DMS 273 treated with DMSO at 0.1 percent for 48 hours (cell line): ENCODE measurements around the gene SF3B4.
"Not testable (repeated sequence)": the region's sequence is repeated elsewhere in the genome, so short reads cannot be mapped to it uniquely, and the experiment has no call there.

ENCODE experiments used
- DNase-seq: peaks from one replicate; lab custom pipeline; 2025; lab: John Stamatoyannopoulos, UW

Gene SF3B4

GRCh38 chr1:149927563-149928400 lies at the start of gene SF3B4:
TSS of gene SF3B4 (minus strand) at chr1:149927803. CDS start at chr1:149927759, 44 bp downstream.
- peak; percentile 88 for DNase-seq

GRCh38 chr1:149977345-149977744 lies 49.7 kb upstream of the SF3B4 start:
- no peak for DNase-seq

GRCh38 chr1:149972547-149972946 lies 44.9 kb upstream of the SF3B4 start:
- no peak for DNase-seq

GRCh38 chr1:149967646-149968045 lies 40.0 kb upstream of the SF3B4 start:
- no peak for DNase-seq

GRCh38 chr1:149967041-149967440 lies 39.4 kb upstream of the SF3B4 start:
- DNase-seq, result no peak

GRCh38 chr1:149966405-149966804 lies 38.8 kb upstream of the SF3B4 start:
- no peak for DNase-seq

- no peak for DNase-seq
Observed at GRCh38 chr1:149965440-149965839, 37.8 kb upstream of the SF3B4 start.

GRCh38 chr1:149963358-149963757 lies 35.8 kb upstream of the SF3B4 start:
- DNase-seq, result no peak

GRCh38 chr1:149962736-149963135 lies 35.1 kb upstream of the SF3B4 start:
- DNase-seq, result no peak

- peak; percentile 14 for DNase-seq
Observed at GRCh38 chr1:149962039-149962647, 34.5 kb upstream of the SF3B4 start.

GRCh38 chr1:149957548-149957947 lies 29.9 kb upstream of the SF3B4 start:
- not testable (repeated sequence) for DNase-seq

- DNase-seq, result no peak
Observed at GRCh38 chr1:149949911-149950310, 22.3 kb upstream of the SF3B4 start.

- DNase-seq, result no peak
Observed at GRCh38 chr1:149945206-149945605, 17.6 kb upstream of the SF3B4 start.

- no peak for DNase-seq
Observed at GRCh38 chr1:149942885-149943284, 15.3 kb upstream of the SF3B4 start.

- no peak for DNase-seq
Observed at GRCh38 chr1:149942207-149942606, 14.6 kb upstream of the SF3B4 start.

GRCh38 chr1:149940427-149940826 lies 12.8 kb upstream of the SF3B4 start:
- DNase-seq, result no peak

GRCh38 chr1:149938668-149939003 lies 11.0 kb upstream of the SF3B4 start:
- not testable (repeated sequence) for DNase-seq

- DNase-seq, result no peak
Observed at GRCh38 chr1:149937759-149938158, 10.2 kb upstream of the SF3B4 start.

- no peak for DNase-seq
Observed at GRCh38 chr1:149936992-149937705, 9.5 kb upstream of the SF3B4 start.

GRCh38 chr1:149936170-149936991 lies 8.8 kb upstream of the SF3B4 start, which contains the start of gene MTMR11:
TSS of gene MTMR11 (minus strand) at chr1:149936879. CDS start at chr1:149936647, 232 bp downstream.
- no peak for DNase-seq

GRCh38 chr1:149934356-149934755 lies 6.8 kb upstream of the SF3B4 start:
- no peak for DNase-seq

- DNase-seq, result no peak
Observed at GRCh38 chr1:149933208-149933607, 5.6 kb upstream of the SF3B4 start.
